GM12872 (cell line): ENCODE data around the gene RICTOR.

Experiments
- CTCF ChIP-seq: IDR thresholded peaks from 3 replicates; pipeline ENCODE4 v1.5.1; 2011; ENCODE audit warnings: low read depth, mild to moderate bottlenecking, low read length, moderate library complexity; ENCODE audit not compliant: insufficient read depth

Gene RICTOR

DNA sequence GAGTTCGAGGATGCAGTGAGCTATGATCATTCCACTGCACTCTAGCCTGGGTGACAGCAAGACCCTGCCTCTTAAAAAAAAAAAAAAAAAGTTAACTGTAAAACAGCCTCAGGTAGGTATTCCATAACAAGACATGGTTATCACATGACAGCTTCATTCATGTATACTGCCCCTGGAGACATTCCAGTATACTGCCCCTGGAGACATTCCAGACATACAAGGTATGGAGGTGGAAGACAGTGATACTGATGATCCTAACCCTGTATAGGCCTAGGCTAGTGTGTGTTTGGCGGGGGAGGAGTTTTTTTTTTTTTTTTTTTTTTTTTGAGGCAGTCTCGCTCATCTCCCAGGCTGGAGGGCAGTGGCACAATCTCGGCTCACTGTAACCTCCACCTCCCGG is 105.5 kb downstream of the RICTOR start:
- TF ChIP-seq CTCF, result no peak

GRCh38 chr5:38961691-38962090 is 112.5 kb downstream of the RICTOR start:
- TF ChIP-seq CTCF, result no peak

DNA sequence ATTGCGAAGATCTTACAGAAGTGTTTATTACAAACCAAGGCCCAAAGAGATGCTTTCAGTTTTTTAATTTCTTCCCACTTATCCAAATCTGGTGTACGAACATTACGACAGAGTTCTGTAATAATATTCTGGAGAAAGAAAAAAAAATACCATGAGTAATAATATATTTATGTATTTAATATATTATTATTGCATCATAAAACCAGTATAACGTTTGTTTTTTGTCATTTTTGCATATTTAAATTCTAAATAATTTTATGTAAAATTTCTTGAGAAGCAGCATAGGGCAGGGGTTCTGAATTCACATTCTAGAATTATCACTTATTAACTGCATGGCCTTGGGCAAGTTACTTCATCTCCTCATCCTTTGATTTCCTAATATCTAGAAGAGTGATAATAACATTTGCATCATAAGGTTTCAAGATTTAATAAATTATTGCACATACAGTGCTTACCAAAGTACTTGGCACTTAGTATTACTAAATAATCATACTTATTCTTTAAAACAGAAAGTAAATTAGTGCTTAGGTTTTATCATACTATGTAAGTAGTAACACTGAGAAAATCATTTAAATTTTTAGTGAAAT is 120.7 kb downstream of the RICTOR start:
- TF ChIP-seq CTCF, result no peak

- no peak for TF ChIP-seq CTCF
These were observed 125.7 kb downstream of the RICTOR start for GRCh38 chr5:38948501-38948900.

GRCh38 chr5:38944282-38944681 is 129.9 kb downstream of the RICTOR start:
- TF ChIP-seq CTCF, result no peak

- no peak for TF ChIP-seq CTCF
These were observed 132.3 kb downstream of the RICTOR start for GRCh38 chr5:38941912-38942311.

GRCh38 chr5:38940230-38940858 is 133.9 kb downstream of the RICTOR start:
- no peak for TF ChIP-seq CTCF

GRCh38 chr5:38938973-38939372 is 135.2 kb downstream of the RICTOR start:
- no peak for TF ChIP-seq CTCF
